PC-3 (cell line): ENCODE measurements around the gene DBNL. TPM values are rescaled to one million over a fixed set of nuclear protein-coding genes. Genes with fewer than 3 reads are reported as not detected.

Experiments used
- ATAC-seq: fragments of 200-7000 bp; cut with Tn5 transposase; 2 replicates; pipeline ENCODE4 v1.9.1; 2020; ENCODE audit warnings: mild to moderate bottlenecking, moderate library complexity
- BruUV-seq: library from RNA; stranded (reverse); fragments of 400-500 nt; replicated peaks from 2 replicates; lab custom pipeline; 2021; lab: Mats Ljungman, UMichigan
- CTCF ChIA-PET: fragments of 300-600 bp; sonication (Branson Sonifier 250); formaldehyde crosslinking; loops from one replicate; lab custom pipeline; 2022; ENCODE audit warnings: antibody characterized with exemption; lab: Charles Lee
- POLR2A ChIA-PET: fragments of 300-600 bp; sonication (Branson Sonifier 250); formaldehyde crosslinking; loops from one replicate; lab custom pipeline; 2022; ENCODE audit warnings: antibody characterized with exemption; ENCODE audit not compliant: unreplicated experiment; lab: Charles Lee
- DNase-seq: peaks from one replicate; pipeline ENCODE4 v3.0.0-alpha.2; 2015
- H2AFZ ChIP-seq: fragments of 300-600 bp; sonication (generic); 2 replicates; pipeline ENCODE4 v1.6.0; 2016; ENCODE audit warnings: antibody characterized with exemption, low read length
- H3F3A ChIP-seq: fragments of 300-600 bp; sonication (generic); one replicate; pipeline ENCODE4 v1.6.0; 2017; ENCODE audit warnings: antibody characterized with exemption, low read length, control low read depth, mild to moderate bottlenecking; ENCODE audit not compliant: unreplicated experiment
- H3K27ac ChIP-seq: fragments of 300-600 bp; sonication (generic); 2 replicates; pipeline ENCODE4 v1.5.1; 2016; ENCODE audit warnings: mild to moderate bottlenecking, low read length
- H3K27me3 ChIP-seq: fragments of 300-600 bp; sonication (generic); 2 replicates; pipeline ENCODE4 v1.6.1; 2016; ENCODE audit warnings: low read length, mixed read lengths
- H3K36me3 ChIP-seq: fragments of 300-600 bp; sonication (generic); 2 replicates; pipeline ENCODE4 v1.6.1; 2016; ENCODE audit warnings: low read depth, mixed run types, low read length, mixed read lengths
- H3K4me1 ChIP-seq: fragments of 300-600 bp; sonication (generic); 2 replicates; pipeline ENCODE4 v1.5.1; 2016; ENCODE audit warnings: low read length; ENCODE audit not compliant: insufficient read depth
- H3K4me2 ChIP-seq: fragments of 300-600 bp; sonication (generic); 2 replicates; pipeline ENCODE4 v1.6.0; 2016; ENCODE audit warnings: low read length
- H3K4me3 ChIP-seq: fragments of 300-600 bp; sonication (generic); 2 replicates; pipeline ENCODE4 v1.5.1; 2016; ENCODE audit warnings: mild to moderate bottlenecking, low read length, mixed read lengths
- H3K79me2 ChIP-seq: fragments of 300-600 bp; sonication (generic); 2 replicates; pipeline ENCODE4 v1.6.1; 2017; ENCODE audit warnings: low read length, mixed read lengths
- H3K9ac ChIP-seq: fragments of 300-600 bp; sonication (generic); 2 replicates; pipeline ENCODE4 v1.6.0; 2016; ENCODE audit warnings: mild to moderate bottlenecking, low read length
- H3K9me2 ChIP-seq: fragments of 300-600 bp; sonication (generic); replicated peaks from 2 replicates; pipeline ENCODE4 v1.6.1; 2016; ENCODE audit warnings: mixed run types, low read length, mixed read lengths
- H3K9me3 ChIP-seq: fragments of 300-600 bp; sonication (generic); 2 replicates; pipeline ENCODE4 v1.6.1; 2016; ENCODE audit warnings: low read length, mixed read lengths
- H4K20me1 ChIP-seq: fragments of 300-600 bp; sonication (generic); 2 replicates; pipeline ENCODE4 v1.6.1; 2016; ENCODE audit warnings: low read length, mixed read lengths
- CTCF ChIP-seq: fragments of 300-600 bp; sonication (generic); conservative IDR thresholded peaks from 2 replicates; pipeline ENCODE4 v1.5.1; 2017; ENCODE audit warnings: antibody characterized with exemption, low read depth, mild to moderate bottlenecking, low read length
- EZH2 ChIP-seq: fragments of 300-600 bp; sonication (generic); IDR thresholded peaks from one replicate; pipeline ENCODE4 v1.6.1; 2017; ENCODE audit warnings: antibody characterized with exemption, mild to moderate bottlenecking, low read length; ENCODE audit not compliant: unreplicated experiment
- EZH2phosphoT487 ChIP-seq: fragments of 300-600 bp; sonication (generic); IDR thresholded peaks from 2 replicates; pipeline ENCODE4 v1.6.1; 2018; ENCODE audit warnings: mild to moderate bottlenecking, antibody characterized with exemption, low read length, borderline replicate concordance
- intact Hi-C: fragments of 100-400 bp; cut with micrococcal nuclease; formaldehyde crosslinking; loops from 2 replicates; pipeline ENCODE4 v1.9.0; 2023
- total RNA-seq: library from RNA; depleted of rRNA; stranded (reverse); fragments of >200 nt; gene quantifications from 2 replicates; pipeline ENCODE4 v1.2.3, GENCODE V29; 2014

Gene DBNL
- total RNA-seq, 1 experiment from 2014 or later: 108 TPM

GRCh38 chr7:44108768-44109750 is 64.6 kb downstream of the DBNL start:
- no peak overlapping the region for H3K4me3 ChIP-seq
- no peak overlapping the region for H3K4me2 ChIP-seq
- no peaks in the 10 kb centered on the region for H3K36me3 ChIP-seq
- H3K9me3 ChIP-seq: no peaks in the 10 kb centered on the region
- POLR2A ChIA-PET: no interaction called here
- no peaks in the 10 kb centered on the region for H4K20me1 ChIP-seq
- H3F3A ChIP-seq: no peaks in the 10 kb centered on the region
- DNase-seq (no peak), ATAC-seq (no peak)
- intact Hi-C loops: no loop called here
- H3K9me2 ChIP-seq: no peaks in the 10 kb centered on the region
- H3K9ac ChIP-seq: no peak overlapping the region
- TF ChIP-seq EZH2phosphoT487: no peak
- no peak for TF ChIP-seq CTCF
- TF ChIP-seq EZH2: no peak
- H2AFZ ChIP-seq: no peak overlapping the region
- no peaks in the 10 kb centered on the region for H3K27me3 ChIP-seq
- CTCF ChIA-PET: interaction anchor here (0.6 kb wide), 1 partner anchor 25 kb away, joined by 4 read pairs; no protein-coding TSS in a partner anchor
- no TSS peak for BruUV-seq
- no peaks in the 10 kb centered on the region for H3K4me1 ChIP-seq
- no peak overlapping the region for H3K27ac ChIP-seq
- no peaks in the 10 kb centered on the region for H3K79me2 ChIP-seq

- CTCF ChIA-PET: no interaction called here
These were observed 65.5 kb downstream of the DBNL start for GRCh38 chr7:44109991-44110390.

More at GRCh38 chr7:44109991-44110390, 65.5 kb downstream of the DBNL start:
- Histone ChIP-seq H3K4me3 (no peak overlapping the region), H2AFZ (no peak overlapping the region), H3K9ac (no peak overlapping the region), H3K4me1 (no peaks in the 10 kb centered on the region), H3K9me2 (no peaks in the 10 kb centered on the region), H3K9me3 (no peaks in the 10 kb centered on the region), H3F3A (no peaks in the 10 kb centered on the region), H3K36me3 (peaks cover 3% of the 10 kb centered on the region; the same call in 1 of the 2 replicates), H3K27ac (no peak overlapping the region), H3K4me2 (no peak overlapping the region), H3K27me3 (no peaks in the 10 kb centered on the region), H3K79me2 (no peaks in the 10 kb centered on the region), H4K20me1 (no peaks in the 10 kb centered on the region)
- POLR2A ChIA-PET: no interaction called here
- DNase-seq (no peak), ATAC-seq (no peak)
- intact Hi-C loops: no loop called here
- no TSS peak for BruUV-seq
- TF ChIP-seq EZH2: no peak
- no peak for TF ChIP-seq CTCF
